ENCODE results near the gene BBIP1. TPM values are rescaled to one million over a fixed set of nuclear protein-coding genes. Genes with fewer than 3 reads are reported as not detected.

Gene BBIP1
- polyA plus RNA-seq, 3 donors = 16.2 to 41.1 (median 26.6) TPM

DNA sequence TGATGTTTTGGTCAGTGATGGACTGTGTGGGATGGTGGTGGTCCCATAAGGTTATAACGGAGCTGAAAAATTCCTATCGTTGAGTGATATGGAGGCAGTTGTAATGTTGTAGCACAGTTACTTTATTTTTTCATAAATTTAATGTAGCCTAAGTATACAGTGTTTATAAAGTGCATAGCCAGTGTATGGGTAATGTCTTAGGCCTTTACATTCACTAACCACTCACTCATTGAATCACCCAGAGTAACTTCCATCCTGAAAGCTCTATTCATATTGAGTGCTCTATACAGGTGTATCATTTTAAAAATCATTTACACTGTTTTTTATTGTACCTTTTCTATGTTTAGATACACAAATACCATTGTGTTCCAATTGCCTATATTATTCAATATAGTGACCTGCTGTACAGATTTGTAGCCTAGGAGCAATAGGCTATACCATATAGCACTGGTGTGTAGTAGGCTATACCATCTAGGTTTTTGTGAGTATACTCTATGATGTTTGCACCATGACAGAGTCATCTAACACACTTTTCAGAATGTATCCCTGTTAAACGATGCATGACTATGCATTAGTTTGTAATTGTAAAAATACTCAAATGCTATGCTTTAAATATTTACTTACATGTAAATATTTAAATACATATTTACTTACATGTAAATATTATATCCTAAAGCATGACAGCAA, 26.2 kb downstream of the BBIP1 start:
- no peak overlapping the region for H3K4me3 Mint-ChIP-seq
- Histone ChIP-seq H4K20me1 (ENCODE audit: insufficient read depth, low read length) (peaks cover 64% of the 10 kb centered on the region), H3K27me3 (ENCODE audit: control insufficient read depth in 2 of 2, insufficient read depth in 2 of 2, low read length in 2 of 2) (no peaks in the 10 kb centered on the region), H3K4me2 (replicated peaks; ENCODE audit: extremely low read depth, low read length, poor library complexity, severe bottlenecking) (no peak overlapping the region), H3K36me3 (replicated peaks in 1 of 2; ENCODE audit: control insufficient read depth in 1 of 2, insufficient read depth in 2 of 2, low read length in 2 of 2) (peaks cover 87 to 92% of the 10 kb centered on the region in 2 donors), H3K9ac (ENCODE audit: insufficient read depth, low read length, poor library complexity, severe bottlenecking) (no peak overlapping the region), H3K27ac (ENCODE audit: low read depth in 1 of 2, low read length in 2 of 2) (no peak overlapping the region), H3K4me3 (replicated peaks in 1 of 3; ENCODE audit: low read depth in 2 of 3, low read length in 3 of 3) (no peak overlapping the region), H3K79me2 (ENCODE audit: insufficient read depth, low read length) (peaks cover 19% of the 10 kb centered on the region), H3K9me3 (replicated peaks in 1 of 2; ENCODE audit: control insufficient read depth in 1 of 2, insufficient read depth in 1 of 2, low read length in 2 of 2) (no peaks in the 10 kb centered on the region), H2AFZ (ENCODE audit: insufficient read depth, low read depth, low read length, poor library complexity, severe bottlenecking) (no peak overlapping the region), H3K4me1 (ENCODE audit: control insufficient read depth in 1 of 2, insufficient read depth in 2 of 2, low read length in 2 of 2) (no peaks in the 10 kb centered on the region)
- peaks cover 66 to 77% of the 10 kb centered on the region in 2 donors for H3K36me3 Mint-ChIP-seq
- peak overlapping the region in 1 of 7 donors; percentile 14 for H3K27ac Mint-ChIP-seq
- no peaks in the 10 kb centered on the region for H3K9me3 Mint-ChIP-seq
- peaks cover 4% of the 10 kb centered on the region for H3K4me1 Mint-ChIP-seq
- DNase-seq = no peak
- no CpG with 5 or more reads among the region's 3 CpGs for WGBS (ENCODE audit: insufficient coverage)
- H3K27me3 Mint-ChIP-seq (ENCODE audit: low read depth in 3 of 3) = no peaks in the 10 kb centered on the region
- intact Hi-C loops (cut with micrococcal nuclease) = loop anchor here (5.0 kb wide), 2 partner anchors 90 to 145 kb away; no protein-coding TSS in a partner anchor
- TF ChIP-seq, protein P1, sequence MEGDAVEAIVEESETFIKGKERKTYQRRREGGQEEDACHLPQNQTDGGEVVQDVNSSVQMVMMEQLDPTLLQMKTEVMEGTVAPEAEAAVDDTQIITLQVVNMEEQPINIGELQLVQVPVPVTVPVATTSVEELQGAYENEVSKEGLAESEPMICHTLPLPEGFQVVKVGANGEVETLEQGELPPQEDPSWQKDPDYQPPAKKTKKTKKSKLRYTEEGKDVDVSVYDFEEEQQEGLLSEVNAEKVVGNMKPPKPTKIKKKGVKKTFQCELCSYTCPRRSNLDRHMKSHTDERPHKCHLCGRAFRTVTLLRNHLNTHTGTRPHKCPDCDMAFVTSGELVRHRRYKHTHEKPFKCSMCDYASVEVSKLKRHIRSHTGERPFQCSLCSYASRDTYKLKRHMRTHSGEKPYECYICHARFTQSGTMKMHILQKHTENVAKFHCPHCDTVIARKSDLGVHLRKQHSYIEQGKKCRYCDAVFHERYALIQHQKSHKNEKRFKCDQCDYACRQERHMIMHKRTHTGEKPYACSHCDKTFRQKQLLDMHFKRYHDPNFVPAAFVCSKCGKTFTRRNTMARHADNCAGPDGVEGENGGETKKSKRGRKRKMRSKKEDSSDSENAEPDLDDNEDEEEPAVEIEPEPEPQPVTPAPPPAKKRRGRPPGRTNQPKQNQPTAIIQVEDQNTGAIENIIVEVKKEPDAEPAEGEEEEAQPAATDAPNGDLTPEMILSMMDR (IDR thresholded peaks at IDR 0.05) = no peak

DNA sequence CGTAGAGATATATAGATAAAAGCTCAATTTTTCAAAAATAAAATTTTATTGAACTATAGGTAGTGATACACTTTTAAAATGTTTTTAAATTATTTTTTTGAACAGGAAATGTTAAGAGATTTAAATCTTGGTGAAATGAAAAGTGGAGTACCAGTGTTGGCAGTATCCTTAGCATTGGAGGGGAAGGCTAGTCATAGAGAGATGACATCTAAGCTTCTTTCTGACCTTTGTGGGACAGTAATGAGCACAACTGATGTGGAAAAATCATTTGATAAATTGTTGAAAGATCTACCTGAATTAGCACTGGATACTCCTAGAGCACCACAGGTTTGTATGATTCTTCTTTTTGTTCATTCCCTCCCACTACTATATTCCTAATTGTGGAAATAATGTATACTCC, 31.4 kb downstream of the BBIP1 start:
- H2AFZ ChIP-seq (ENCODE audit: insufficient read depth, low read depth, low read length, poor library complexity, severe bottlenecking) = no peak overlapping the region
- Mint-ChIP-seq H3K27ac (peak overlapping the region in 1 of 7 donors; percentile 58), H3K4me3 (no peak overlapping the region), H3K4me1 (no peaks in the 10 kb centered on the region), H3K36me3 (peaks cover 73 to 81% of the 10 kb centered on the region in 2 donors), H3K9me3 (no peaks in the 10 kb centered on the region), H3K27me3 (ENCODE audit: low read depth in 3 of 3) (no peaks in the 10 kb centered on the region)
- TF ChIP-seq, protein P1 (IDR thresholded peaks at IDR 0.05) = no peak
- no peak overlapping the region for H3K27ac ChIP-seq (ENCODE audit: low read depth in 1 of 2, low read length in 2 of 2)
- no peak overlapping the region for H3K4me3 ChIP-seq (replicated peaks in 1 of 3; ENCODE audit: low read depth in 2 of 3, low read length in 3 of 3)
- DNase-seq = no peak
- H3K4me2 ChIP-seq (replicated peaks; ENCODE audit: extremely low read depth, low read length, poor library complexity, severe bottlenecking) = no peak overlapping the region
- H3K79me2 ChIP-seq (ENCODE audit: insufficient read depth, low read length) = peaks cover 12% of the 10 kb centered on the region
- H3K36me3 ChIP-seq (replicated peaks in 1 of 2; ENCODE audit: control insufficient read depth in 1 of 2, insufficient read depth in 2 of 2, low read length in 2 of 2) = peaks cover 91 to 99% of the 10 kb centered on the region in 2 donors
- no peaks in the 10 kb centered on the region for H3K4me1 ChIP-seq (ENCODE audit: control insufficient read depth in 1 of 2, insufficient read depth in 2 of 2, low read length in 2 of 2)
- H3K27me3 ChIP-seq (ENCODE audit: control insufficient read depth in 2 of 2, insufficient read depth in 2 of 2, low read length in 2 of 2) = no peaks in the 10 kb centered on the region
- WGBS (ENCODE audit: insufficient coverage) = no CpG with 5 or more reads among the region's 1 CpG
- H4K20me1 ChIP-seq (ENCODE audit: insufficient read depth, low read length) = peaks cover 62% of the 10 kb centered on the region
- no peak overlapping the region for H3K9ac ChIP-seq (ENCODE audit: insufficient read depth, low read length, poor library complexity, severe bottlenecking)
- no peaks in the 10 kb centered on the region for H3K9me3 ChIP-seq (replicated peaks in 1 of 2; ENCODE audit: control insufficient read depth in 1 of 2, insufficient read depth in 1 of 2, low read length in 2 of 2)
- intact Hi-C loops (cut with micrococcal nuclease) = no loop called here

All from CD14-positive monocyte (primary cell).